NCI-H69 (cell line): ENCODE results near the gene CLDN3.
"Not testable (repeated sequence)": the region's sequence is repeated elsewhere in the genome, so short reads cannot be mapped to it uniquely, and the experiment has no call there.

Experiments used
- DNase-seq: peaks from one replicate; lab custom pipeline; 2025; lab: John Stamatoyannopoulos, UW

The CLDN3 gene

GRCh38 chr7:73770002-73770859 is at the start of gene CLDN3:
TSS of gene CLDN3 (minus strand) at chr7:73770270. CDS start at chr7:73770049, 221 bp downstream.
- DNase-seq: peak; percentile 98

- no peak for DNase-seq
Measured at GRCh38 chr7:73817121-73817520, 47.1 kb upstream of the CLDN3 start.

GRCh38 chr7:73815436-73815835 is 45.4 kb upstream of the CLDN3 start:
- DNase-seq: no peak

GRCh38 chr7:73812996-73813395 is 42.9 kb upstream of the CLDN3 start:
- DNase-seq: no peak

GRCh38 chr7:73811760-73812168 is 41.7 kb upstream of the CLDN3 start:
- DNase-seq: peak; percentile 83

- DNase-seq: no peak
Measured at GRCh38 chr7:73810998-73811360, 40.9 kb upstream of the CLDN3 start.

GRCh38 chr7:73809467-73809951 is 39.4 kb upstream of the CLDN3 start:
- DNase-seq: peak; percentile 65

- no peak for DNase-seq
Measured at GRCh38 chr7:73802459-73802858, 32.4 kb upstream of the CLDN3 start.

GRCh38 chr7:73801577-73801976 is 31.5 kb upstream of the CLDN3 start:
- DNase-seq: no peak

GRCh38 chr7:73799282-73800141 is 29.4 kb upstream of the CLDN3 start:
- peak; percentile 23 for DNase-seq

- DNase-seq: not testable (repeated sequence)
Measured at GRCh38 chr7:73797176-73797575, 27.1 kb upstream of the CLDN3 start.

- DNase-seq: not testable (repeated sequence)
Measured at GRCh38 chr7:73796656-73797055, 26.6 kb upstream of the CLDN3 start.

GRCh38 chr7:73795188-73795587 is 25.1 kb upstream of the CLDN3 start:
- DNase-seq: not testable (repeated sequence)

- DNase-seq: not testable (repeated sequence)
Measured at GRCh38 chr7:73791170-73791690, 21.2 kb upstream of the CLDN3 start.

- DNase-seq: peak; percentile 15
Measured at GRCh38 chr7:73789051-73789450, 19.0 kb upstream of the CLDN3 start.

GRCh38 chr7:73787786-73788048 is 17.6 kb upstream of the CLDN3 start:
- DNase-seq: not testable (repeated sequence)

- no peak for DNase-seq
Measured at GRCh38 chr7:73786588-73786987, 16.5 kb upstream of the CLDN3 start.

GRCh38 chr7:73779517-73779916 is 9.4 kb upstream of the CLDN3 start:
- no peak for DNase-seq

- no peak for DNase-seq
Measured at GRCh38 chr7:73778801-73779389, 8.8 kb upstream of the CLDN3 start.

- DNase-seq: peak; percentile 63
Measured at GRCh38 chr7:73774923-73775322, 4.9 kb upstream of the CLDN3 start.

GRCh38 chr7:73773700-73774517 is 3.8 kb upstream of the CLDN3 start:
- DNase-seq: no peak
